Mucosa of descending colon (tissue), 3 donors: ENCODE measurements around the gene PLEKHF1. TPM values are rescaled to one million over a fixed set of nuclear protein-coding genes. Genes with fewer than 3 reads are reported as not detected.
"Not testable (repeated sequence)": the region's sequence is repeated elsewhere in the genome, so short reads cannot be mapped to it uniquely, and the experiment has no call there.

Source experiments
- ATAC-seq: fragments of 200-7000 bp; cut with Tn5 transposase; one replicate; pipeline ENCODE4 v1.9.1; 2020; ENCODE audit warnings: mild to moderate bottlenecking, moderate library complexity
- DNase-seq, 3 donors: peaks; one replicate each; pipeline ENCODE4 v3.0.0-alpha.2; 2020
- H3K36me3 ChIP-seq: fragments of 200-600 bp; one replicate; pipeline ENCODE4 v1.8.0; 2021; ENCODE audit warnings: low read depth, mild to moderate bottlenecking
- H3K4me1 ChIP-seq: fragments of 200-600 bp; one replicate; pipeline ENCODE4 v1.8.0; 2021; ENCODE audit warnings: low read depth, mild to moderate bottlenecking
- H3K4me3 ChIP-seq: fragments of 200-600 bp; one replicate; pipeline ENCODE4 v1.8.0; 2021; ENCODE audit warnings: mild to moderate bottlenecking
- H3K9me3 ChIP-seq: fragments of 200-600 bp; one replicate; pipeline ENCODE4 v1.8.0; 2021; ENCODE audit warnings: mild to moderate bottlenecking
- intact Hi-C, 2 donors: fragments of 100-400 bp; cut with DNase I in 1 of 2; cut with micrococcal nuclease in 1 of 2; formaldehyde crosslinking; loops; one replicate each; pipeline versions ENCODE4 v1.11.0 to v1.11.1; 2022; cut with DNase I, micrococcal nuclease
- total RNA-seq, 3 donors: library from RNA; stranded (reverse); fragmentation: NEBNext Ultra II Directional in 2 of 3; extraction: Animal tissue kit (Norgen Biotek cat#: 25700) in 2 of 3; gene quantifications; one replicate each; pipeline versions ENCODE4 v1.2.1 to v1.2.4, GENCODE V29; 2021 to 2023
- TF ChIP-seq, protein P1 (sequence below): fragments of 200-600 bp; IDR thresholded peaks from one replicate; pipeline ENCODE4 v1.8.0; 2022; ENCODE audit warnings: antibody characterized with exemption, mild to moderate bottlenecking
- donor health status: DM: no; HTN: no; CAD: no; lungs with moderate emphysema.
- donor health status: DM: no; HTN: no; CAD: no.
- donor health status: DM: no; HTN: yes; CAD: no.

Gene PLEKHF1
- total RNA-seq, 3 donors from 2014 or later: 4.0 to 6.9 (median 6.7) TPM

- Histone ChIP-seq H3K9me3 (no peaks in the 10 kb centered on the region), H3K4me3 (no peak overlapping the region), H3K4me1 (peaks cover 16% of the 10 kb centered on the region), H3K36me3 (no peaks in the 10 kb centered on the region)
- ATAC-seq (no peak), DNase-seq (no peak)
- intact Hi-C loops: no loop called here
- TF ChIP-seq, protein P1, sequence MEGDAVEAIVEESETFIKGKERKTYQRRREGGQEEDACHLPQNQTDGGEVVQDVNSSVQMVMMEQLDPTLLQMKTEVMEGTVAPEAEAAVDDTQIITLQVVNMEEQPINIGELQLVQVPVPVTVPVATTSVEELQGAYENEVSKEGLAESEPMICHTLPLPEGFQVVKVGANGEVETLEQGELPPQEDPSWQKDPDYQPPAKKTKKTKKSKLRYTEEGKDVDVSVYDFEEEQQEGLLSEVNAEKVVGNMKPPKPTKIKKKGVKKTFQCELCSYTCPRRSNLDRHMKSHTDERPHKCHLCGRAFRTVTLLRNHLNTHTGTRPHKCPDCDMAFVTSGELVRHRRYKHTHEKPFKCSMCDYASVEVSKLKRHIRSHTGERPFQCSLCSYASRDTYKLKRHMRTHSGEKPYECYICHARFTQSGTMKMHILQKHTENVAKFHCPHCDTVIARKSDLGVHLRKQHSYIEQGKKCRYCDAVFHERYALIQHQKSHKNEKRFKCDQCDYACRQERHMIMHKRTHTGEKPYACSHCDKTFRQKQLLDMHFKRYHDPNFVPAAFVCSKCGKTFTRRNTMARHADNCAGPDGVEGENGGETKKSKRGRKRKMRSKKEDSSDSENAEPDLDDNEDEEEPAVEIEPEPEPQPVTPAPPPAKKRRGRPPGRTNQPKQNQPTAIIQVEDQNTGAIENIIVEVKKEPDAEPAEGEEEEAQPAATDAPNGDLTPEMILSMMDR: no peak
Observed at GRCh38 chr19:29668746-29669609, 3.7 kb downstream of the PLEKHF1 start.

- ATAC-seq (no peak), DNase-seq (no peak)
- peaks cover 13% of the 10 kb centered on the region for H3K4me1 ChIP-seq
- H3K9me3 ChIP-seq: no peaks in the 10 kb centered on the region
- no peaks in the 10 kb centered on the region for H3K36me3 ChIP-seq
- intact Hi-C loops: no loop called here
- no peak overlapping the region for H3K4me3 ChIP-seq
- TF ChIP-seq, protein P1: no peak
Observed at GRCh38 chr19:29670255-29670654, 5.0 kb downstream of the PLEKHF1 start.

DNA sequence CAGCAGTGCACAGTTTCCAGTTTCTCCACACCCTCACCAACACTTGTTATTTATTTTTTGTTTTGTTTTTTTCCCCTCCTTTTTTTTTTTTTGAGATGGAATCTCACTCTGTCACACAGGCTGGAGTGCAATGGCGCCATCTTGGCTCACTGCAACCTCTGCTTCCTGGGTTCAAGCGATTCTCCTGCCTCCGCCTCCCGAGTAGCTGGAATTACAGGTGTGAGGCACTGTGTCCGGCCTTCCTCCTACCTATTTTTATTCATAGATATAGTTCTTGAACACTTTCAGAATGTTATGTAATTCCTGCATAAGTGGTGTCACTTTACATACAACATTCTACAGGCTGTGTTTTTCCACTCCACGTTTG, 5.7 kb downstream of the PLEKHF1 start:
- H3K9me3 ChIP-seq, DNase-seq, H3K4me1 ChIP-seq, H3K4me3 ChIP-seq, ATAC-seq, H3K36me3 ChIP-seq, intact Hi-C loops: not testable (repeated sequence)

- Histone ChIP-seq H3K9me3 (no peaks in the 10 kb centered on the region), H3K4me1 (peaks cover 9% of the 10 kb centered on the region), H3K4me3 (no peak overlapping the region), H3K36me3 (no peaks in the 10 kb centered on the region)
- intact Hi-C loops: no loop called here
- ATAC-seq (peak; percentile 72), DNase-seq (peak; percentile 52 to 92 (median 71))
- TF ChIP-seq, protein P1: no peak
Observed at GRCh38 chr19:29671393-29672160, 6.3 kb downstream of the PLEKHF1 start.

- ATAC-seq: no peak
- Histone ChIP-seq H3K4me3 (no peak overlapping the region), H3K4me1 (peaks cover 9% of the 10 kb centered on the region), H3K9me3 (no peaks in the 10 kb centered on the region), H3K36me3 (no peaks in the 10 kb centered on the region)
- DNase-seq: no peak
- intact Hi-C loops: no loop called here
- TF ChIP-seq, protein P1: no peak
Observed at GRCh38 chr19:29672319-29672932, 7.2 kb downstream of the PLEKHF1 start.
